ENCODE data around the gene PCSK1N. TPM values are rescaled to one million over a fixed set of nuclear protein-coding genes. Genes with fewer than 3 reads are reported as not detected.

PCSK1N gene
- total and polyA plus RNA-seq, 9 of the 15 experiments (the other 6 are each of a cell fraction or from before 2014, with no cell fraction given), result 0.07 to 0.55 (median 0.54) TPM; not detected in 6

GRCh38 chrX:48782795-48783194 is 52.6 kb downstream of the PCSK1N start:
- Histone ChIP-seq H3K36me3 (ENCODE audit: control insufficient read depth, insufficient read depth, low read length) (peaks cover 2% of the 10 kb centered on the region; the same call in 1 of the 3 replicates), H2AFZ (ENCODE audit: low read depth, low read length) (peak overlapping the region; percentile 46; the same call in 1 of the 2 replicates), H3K9me1 (ENCODE audit: control insufficient read depth, insufficient read depth, low read length) (no peaks in the 10 kb centered on the region), H3K27me3 (ENCODE audit: control insufficient read depth in 2 of 2, insufficient read depth in 2 of 2, low read length in 2 of 2) (no peaks in the 10 kb centered on the region), H3K79me2 (ENCODE audit: control insufficient read depth, insufficient read depth, low read length) (peaks cover 68% of the 10 kb centered on the region), H3K27ac (ENCODE audit: extremely low read depth, low read depth, low read length) (peak overlapping the region; percentile 75), H3K4me1 (replicated peaks in 1 of 2; ENCODE audit: control insufficient read depth in 2 of 2, insufficient read depth in 2 of 2, low read length in 2 of 2) (peaks cover 48 to 53% of the 10 kb centered on the region in 2 experiments; a peak in 4 of 5 replicates), H3K4me2 (ENCODE audit: insufficient read depth, low read length) (peak overlapping the region; percentile 93), H3K4me3 (peak overlapping the region; percentile 6; the same call in 1 of the 2 replicates), H3K9ac (ENCODE audit: insufficient read depth in 1 of 2, low read depth in 2 of 2, low read length in 2 of 2) (peak overlapping the region; percentile 23 to 43; a peak in 3 of 4 replicates), H3K9me3 (replicated peaks; ENCODE audit: control insufficient read depth, insufficient read depth, low read depth, low read length) (no peaks in the 10 kb centered on the region), H4K20me1 (replicated peaks; ENCODE audit: control insufficient read depth, insufficient read depth, low read length) (no peaks in the 10 kb centered on the region)
- POLR2A ChIA-PET, result interaction anchor here (0.7 to 1.5 kb wide), 2 partner anchors 9 to 11 kb away, joined by 3 to 4 read pairs; no protein-coding TSS in a partner anchor
- intact Hi-C loops (cut with micrococcal nuclease), result no loop called here
- no TSS peak for BruUV-seq (replicated peaks)
- peak; percentile 92 to 96 (median 92) for DNase-seq (ENCODE audit: extremely low read depth in 1 of 4, low spot score in 3 of 4)
- in situ Hi-C loops (cut with MboI), result no loop called here
- ATAC-seq, result peak; percentile 82
- FAIRE-seq, result peak; percentile 84
- CTCF ChIA-PET (ENCODE audit: low intra/inter-chr PET ratio), result no interaction called here
- 0% methylated on average over 10 of the region's 13 CpGs for WGBS (ENCODE audit: insufficient coverage, low coverage, missing lambda C conversion rate)
- TF ChIP-seq LEF1 (IDR thresholded peaks at IDR 0.05), result peak; percentile 97
- no peak for TF ChIP-seq EZH2 (IDR thresholded peaks at IDR 0.05; ENCODE audit: borderline replicate concordance, low read depth, low read length)
- peak in 1 of 2 experiments; percentile 23 for TF ChIP-seq AFF1 (IDR thresholded peaks at IDR 0.05; ENCODE audit: low read depth in 1 of 2, partially characterized antibody in 2 of 2)
- no peak for TF ChIP-seq ZNF140 (CRISPR knock-in tag; IDR thresholded peaks at IDR 0.05)
- 0 out of 2 replicates have a peak, but pooled peaks have one; percentile 40 for TF ChIP-seq ZNF644 (tag; IDR thresholded peaks at IDR 0.05; ENCODE audit: low read depth)
- no peak for TF ChIP-seq ZZZ3 (IDR thresholded peaks at IDR 0.05)
- no peak for TF ChIP-seq CTCF (IDR thresholded peaks at IDR 0.05 in 2 of 3, conservative IDR thresholded peaks at IDR 0.05 in 1 of 3; ENCODE audit: insufficient read depth in 2 of 3, low read depth in 1 of 3, low read length in 3 of 3)
- peak; percentile 97 for TF ChIP-seq EP300 (IDR thresholded peaks at IDR 0.05; ENCODE audit: low read length)
- peak; percentile 60 for TF ChIP-seq PCBP1 (IDR thresholded peaks at IDR 0.05; ENCODE audit: low read depth, low read length, poor library complexity, severe bottlenecking)
- no peak for TF ChIP-seq ZNF79 (CRISPR knock-in tag; IDR thresholded peaks at IDR 0.05; ENCODE audit: low read depth)
- no peak for TF ChIP-seq HNRNPK (IDR thresholded peaks at IDR 0.05; ENCODE audit: low read depth, low read length, poor library complexity, severe bottlenecking)
- peak; percentile 66 for TF ChIP-seq NBN (IDR thresholded peaks at IDR 0.05; ENCODE audit: low read depth)
- no peak for TF ChIP-seq ZSCAN32 (CRISPR knock-in tag; IDR thresholded peaks at IDR 0.05)
- peak; percentile 69 for TF ChIP-seq SMAD1 (IDR thresholded peaks at IDR 0.05; ENCODE audit: low read depth, low read length, partially characterized antibody)
- peak; percentile 59 for TF ChIP-seq POLR2G (IDR thresholded peaks at IDR 0.05; ENCODE audit: low read depth, low read length)

All from K562 (cell line).